Endodermal cell (in vitro differentiated cells): ENCODE data around the gene LEO1. TPM values are rescaled to one million over a fixed set of nuclear protein-coding genes. Genes with fewer than 3 reads are reported as not detected.

Experiments
- DNase-seq: peaks from one replicate; pipeline ENCODE4 v3.0.0-alpha.2; 2017
- H3K27ac ChIP-seq: 2 replicates; pipeline ENCODE4 v1.5.1; 2013; ENCODE audit warnings: mild to moderate bottlenecking, low read depth, low read length, moderate library complexity
- H3K27me3 ChIP-seq: 2 replicates; pipeline ENCODE4 v1.6.1; 2013; ENCODE audit warnings: mild to moderate bottlenecking, low read length, moderate library complexity; ENCODE audit not compliant: insufficient read depth, control insufficient read depth, poor library complexity, severe bottlenecking
- H3K36me3 ChIP-seq: 2 replicates; pipeline ENCODE4 v1.7.0; 2013; ENCODE audit warnings: mild to moderate bottlenecking, low read length, moderate library complexity; ENCODE audit not compliant: control insufficient read depth, insufficient read depth
- H3K4me1 ChIP-seq: one replicate; pipeline ENCODE4 v1.7.0; 2013; ENCODE audit warnings: low read length; ENCODE audit not compliant: control insufficient read depth, insufficient read depth
- H3K4me3 ChIP-seq: 2 replicates; pipeline ENCODE4 v1.5.1; 2013; ENCODE audit warnings: mild to moderate bottlenecking, low read length, moderate library complexity
- H3K9ac ChIP-seq: 2 replicates; pipeline ENCODE4 v1.6.1; 2013; ENCODE audit warnings: mild to moderate bottlenecking, low read length, moderate library complexity; ENCODE audit not compliant: poor library complexity, severe bottlenecking; ENCODE audit errors: extremely low read depth
- H3K9me3 ChIP-seq: 2 replicates; pipeline ENCODE4 v1.6.1; 2013; ENCODE audit warnings: mild to moderate bottlenecking, low read length, moderate library complexity; ENCODE audit not compliant: control insufficient read depth
- H3K27ac Mint-ChIP-seq: 2 replicates; pipeline ENCODE4 v1.8.0; 2020; ENCODE audit warnings: mixed read lengths
- H3K27me3 Mint-ChIP-seq: 2 replicates; pipeline ENCODE4 v1.8.0; 2021; ENCODE audit warnings: mild to moderate bottlenecking, mixed read lengths; ENCODE audit not compliant: insufficient read depth
- H3K36me3 Mint-ChIP-seq: 2 replicates; pipeline ENCODE4 v1.8.0; 2020; ENCODE audit warnings: low read depth, mixed read lengths
- H3K4me1 Mint-ChIP-seq: 2 replicates; pipeline ENCODE4 v1.8.0; 2020; ENCODE audit warnings: mixed read lengths
- H3K4me3 Mint-ChIP-seq: 2 replicates; pipeline ENCODE4 v1.8.0; 2020; ENCODE audit warnings: mild to moderate bottlenecking, moderate library complexity, mixed read lengths
- H3K9me3 Mint-ChIP-seq: 2 replicates; pipeline ENCODE4 v1.8.0; 2020; ENCODE audit warnings: mild to moderate bottlenecking, mixed read lengths
- CTCF ChIP-seq: fragments of 200-600 bp; sonication (generic); conservative IDR thresholded peaks from 2 replicates; pipeline ENCODE4 v1.5.0; 2021; ENCODE audit warnings: antibody characterized with exemption, mild to moderate bottlenecking
- WGBS, 2 experiments: methylation state at CpG; one replicate each; pipeline versions ENCODE4 v1.1.5 to v1.1.7; 2013; ENCODE audit warnings: missing lambda C conversion rate in 2 of 2, mixed read lengths in 1 of 2; ENCODE audit not compliant: insufficient coverage in 1 of 2, insufficient read length in 1 of 2; 5-methylcytosine and 5-hydroxymethylcytosine counted together
- total RNA-seq, 2 donors: library from RNA; stranded (reverse); fragmentation: NEBNext Ultra II Directional in 1 of 2; extraction: Animal tissue kit (Norgen Biotek cat#: 25700) in 1 of 2; gene quantifications; 2 replicates in 1 of 2; 3 replicates in 1 of 2; pipeline ENCODE4 v1.2.1, GENCODE V29; 2021

LEO1 gene
- total RNA-seq, 2 donors from 2014 or later = 25.6 to 26.5 TPM

- Histone ChIP-seq H3K27me3 (no peaks in the 10 kb centered on the region), H3K27ac (no peak overlapping the region), H3K9ac (peak overlapping the region; percentile 62), H3K9me3 (peaks cover 15% of the 10 kb centered on the region), H3K4me3 (peak overlapping the region; percentile 95), H3K36me3 (peaks cover 7% of the 10 kb centered on the region), H3K4me1 (peaks cover 2% of the 10 kb centered on the region)
- WGBS, 2 experiments = 75 to 82% methylated on average over 2 to 4 of the region's 4 CpGs
- no peak for DNase-seq
- H3K36me3 Mint-ChIP-seq = peaks cover 29% of the 10 kb centered on the region
- no peak for TF ChIP-seq CTCF
- H3K9me3 Mint-ChIP-seq = peaks cover 8% of the 10 kb centered on the region
- no peaks in the 10 kb centered on the region for H3K27me3 Mint-ChIP-seq
- H3K27ac Mint-ChIP-seq = peak overlapping the region; percentile 98
- H3K4me3 Mint-ChIP-seq = peak overlapping the region; percentile 97
- peaks cover 12% of the 10 kb centered on the region for H3K4me1 Mint-ChIP-seq
Measured at GRCh38 chr15:51970132-51970817, 1.3 kb downstream of the LEO1 start.

GRCh38 chr15:51969728-51970127 lies 1.9 kb downstream of the LEO1 start:
- Mint-ChIP-seq H3K4me3 (peak overlapping the region; percentile 97), H3K4me1 (peaks cover 12% of the 10 kb centered on the region), H3K27ac (peak overlapping the region; percentile 21), H3K9me3 (peaks cover 8% of the 10 kb centered on the region), H3K27me3 (no peaks in the 10 kb centered on the region), H3K36me3 (peaks cover 34% of the 10 kb centered on the region)
- DNase-seq = no peak
- Histone ChIP-seq H3K27ac (no peak overlapping the region), H3K36me3 (peaks cover 13% of the 10 kb centered on the region), H3K27me3 (no peaks in the 10 kb centered on the region), H3K9me3 (peaks cover 15% of the 10 kb centered on the region), H3K4me1 (peaks cover 2% of the 10 kb centered on the region), H3K9ac (no peak overlapping the region), H3K4me3 (peak overlapping the region; percentile 95)
- TF ChIP-seq CTCF = no peak
- 92 to 99% methylated on average over 4 of the region's 4 CpGs for WGBS, 2 experiments

- H3K4me1 Mint-ChIP-seq = peaks cover 12% of the 10 kb centered on the region
- WGBS, 2 experiments = 65 to 77% methylated on average over 5 to 6 of the region's 6 CpGs
- H3K9me3 Mint-ChIP-seq = peaks cover 8% of the 10 kb centered on the region
- H3K27ac Mint-ChIP-seq = no peak overlapping the region
- Histone ChIP-seq H3K9me3 (peaks cover 15% of the 10 kb centered on the region), H3K27ac (no peak overlapping the region), H3K27me3 (no peaks in the 10 kb centered on the region), H3K4me3 (no peak overlapping the region), H3K4me1 (peaks cover 2% of the 10 kb centered on the region), H3K36me3 (peaks cover 19% of the 10 kb centered on the region), H3K9ac (no peak overlapping the region)
- no peak overlapping the region for H3K4me3 Mint-ChIP-seq
- peaks cover 40% of the 10 kb centered on the region for H3K36me3 Mint-ChIP-seq
- H3K27me3 Mint-ChIP-seq = no peaks in the 10 kb centered on the region
- no peak for TF ChIP-seq CTCF
- no peak for DNase-seq
Measured at GRCh38 chr15:51967583-51967982, 4.0 kb downstream of the LEO1 start.
